Adipocyte (in vitro differentiated cells): ENCODE data around the gene MEIS1.

ENCODE experiments used
- DNase-seq: peaks from one replicate; pipeline ENCODE4 v3.0.0-alpha.2; 2015; ENCODE audit warnings: low read depth
- H3K27me3 ChIP-seq: replicated peaks from 2 replicates; pipeline ENCODE4 v1.7.0; 2013; ENCODE audit warnings: mild to moderate bottlenecking, low read length, moderate library complexity; ENCODE audit not compliant: control insufficient read depth, insufficient read depth
- H3K36me3 ChIP-seq: 2 replicates; pipeline ENCODE4 v1.7.0; 2013; ENCODE audit warnings: low read length, mild to moderate bottlenecking, moderate library complexity; ENCODE audit not compliant: control insufficient read depth, insufficient read depth, severe bottlenecking
- H3K4me1 ChIP-seq: 2 replicates; pipeline ENCODE4 v1.7.0; 2013; ENCODE audit warnings: mild to moderate bottlenecking, low read length, moderate library complexity; ENCODE audit not compliant: control insufficient read depth, insufficient read depth
- H3K4me3 ChIP-seq: 2 replicates; pipeline ENCODE4 v1.7.0; 2013; ENCODE audit warnings: mild to moderate bottlenecking, low read length, moderate library complexity
- H3K9ac ChIP-seq: 2 replicates; pipeline ENCODE4 v1.7.0; 2013; ENCODE audit warnings: mild to moderate bottlenecking, low read length, moderate library complexity
- H3K9me3 ChIP-seq: 2 replicates; pipeline ENCODE4 v1.7.0; 2013; ENCODE audit warnings: mild to moderate bottlenecking, low read length, moderate library complexity; ENCODE audit not compliant: control insufficient read depth

The MEIS1 gene

DNA sequence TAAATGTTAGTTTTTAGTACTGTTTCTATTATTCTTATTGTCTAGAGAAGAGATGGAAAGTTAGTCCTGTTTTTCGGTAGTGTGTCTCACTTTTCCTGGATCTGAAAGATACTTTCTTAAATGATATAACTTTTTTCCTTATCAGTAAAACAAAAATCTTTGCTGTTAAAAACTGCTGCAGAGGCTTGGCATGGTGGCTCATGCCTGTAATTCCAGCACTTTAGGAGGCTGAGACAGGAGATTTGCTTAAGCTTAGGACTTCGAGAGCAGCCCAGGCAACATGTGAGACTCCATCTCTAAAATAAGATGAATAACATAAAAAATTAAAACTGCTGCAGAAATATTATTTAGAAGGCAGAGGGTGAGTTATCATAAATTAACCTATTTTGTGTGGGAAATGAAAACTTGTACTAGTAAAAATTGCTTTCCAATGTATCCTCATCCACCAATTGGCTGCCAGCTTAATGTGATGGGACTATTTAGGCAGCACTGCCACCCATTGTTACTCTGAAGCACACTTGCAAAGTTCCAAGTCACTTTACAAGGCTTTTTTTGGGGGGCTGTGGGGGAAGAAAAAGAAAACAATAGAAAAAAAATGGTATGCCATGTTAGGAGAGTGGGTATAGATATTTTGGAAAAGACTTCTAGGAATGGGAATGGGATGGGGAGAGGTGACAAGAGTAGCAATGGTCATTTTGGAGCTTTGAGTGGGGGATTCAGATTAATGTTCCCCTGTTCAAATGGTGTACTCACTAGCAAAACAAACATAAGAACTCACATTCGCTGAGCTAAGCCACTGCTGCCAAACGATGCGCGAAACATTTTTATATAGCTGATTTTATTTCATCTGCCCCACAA, 62.7 kb downstream of the MEIS1 start:
- Histone ChIP-seq H3K4me3 (no peak overlapping the region), H3K27me3 (no peaks in the 10 kb centered on the region), H3K4me1 (peaks cover 32% of the 10 kb centered on the region), H3K9me3 (no peaks in the 10 kb centered on the region), H3K36me3 (no peaks in the 10 kb centered on the region), H3K9ac (peak overlapping the region; percentile 71)
- no peak for DNase-seq

DNA sequence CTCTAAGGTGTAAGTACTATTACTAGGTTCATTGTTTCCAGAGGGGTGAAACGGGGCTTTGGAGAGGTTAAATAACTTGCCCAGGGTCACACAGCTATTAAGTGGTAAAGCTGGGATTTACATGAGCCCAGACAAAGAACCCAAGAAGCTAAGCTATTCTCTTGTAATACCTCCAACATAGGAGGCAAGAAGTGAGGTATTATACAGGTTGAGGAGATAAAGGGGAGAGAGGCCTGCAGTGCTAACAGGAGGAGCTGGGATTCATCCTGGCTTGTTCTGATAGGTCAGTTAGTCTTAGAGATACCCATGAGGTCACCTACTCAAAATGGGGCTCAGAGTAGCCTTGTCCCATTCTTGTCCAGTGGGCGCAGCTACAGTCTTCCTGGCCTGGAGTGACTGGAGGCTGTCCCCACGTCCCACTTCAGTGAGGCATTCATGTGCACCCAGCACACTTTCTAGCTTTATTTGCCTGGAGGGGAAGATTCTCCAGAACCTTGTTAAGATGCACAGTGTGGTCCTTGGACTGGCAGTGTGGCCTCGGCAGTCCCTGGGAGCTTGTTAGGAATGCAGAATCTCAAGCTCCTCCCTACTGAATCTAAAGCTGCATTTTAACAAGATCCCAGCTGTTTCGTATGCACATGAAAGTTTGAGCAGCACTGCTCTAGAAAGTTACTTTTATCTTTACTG, 63.5 kb downstream of the MEIS1 start:
- DNase-seq: no peak
- Histone ChIP-seq H3K9ac (no peak overlapping the region), H3K4me3 (no peak overlapping the region), H3K27me3 (no peaks in the 10 kb centered on the region), H3K4me1 (peaks cover 32% of the 10 kb centered on the region), H3K36me3 (no peaks in the 10 kb centered on the region), H3K9me3 (no peaks in the 10 kb centered on the region)

DNA sequence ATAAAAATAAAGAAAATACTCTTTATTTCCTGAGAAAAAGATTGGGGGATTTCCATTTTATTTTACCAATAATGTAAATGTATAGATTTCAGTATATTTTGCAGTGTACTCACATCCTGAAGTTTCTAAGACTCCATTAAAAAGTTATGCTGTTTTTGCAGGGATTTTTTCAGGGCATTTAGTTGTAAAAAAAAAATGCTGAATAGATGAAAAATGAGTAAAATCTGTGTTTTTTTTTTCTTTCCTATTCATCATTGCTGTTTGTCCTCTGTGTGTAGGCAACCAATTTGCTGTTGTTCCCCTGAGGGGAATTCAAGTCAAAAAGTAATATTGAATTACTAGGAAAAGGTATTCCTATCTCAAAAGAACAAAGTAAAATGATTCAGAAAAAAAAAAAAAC, 66.3 kb downstream of the MEIS1 start:
- H3K4me3 ChIP-seq: no peak overlapping the region
- no peaks in the 10 kb centered on the region for H3K36me3 ChIP-seq
- no peaks in the 10 kb centered on the region for H3K9me3 ChIP-seq
- DNase-seq: no peak
- no peak overlapping the region for H3K9ac ChIP-seq
- H3K4me1 ChIP-seq: peaks cover 13% of the 10 kb centered on the region
- H3K27me3 ChIP-seq: no peaks in the 10 kb centered on the region

DNA sequence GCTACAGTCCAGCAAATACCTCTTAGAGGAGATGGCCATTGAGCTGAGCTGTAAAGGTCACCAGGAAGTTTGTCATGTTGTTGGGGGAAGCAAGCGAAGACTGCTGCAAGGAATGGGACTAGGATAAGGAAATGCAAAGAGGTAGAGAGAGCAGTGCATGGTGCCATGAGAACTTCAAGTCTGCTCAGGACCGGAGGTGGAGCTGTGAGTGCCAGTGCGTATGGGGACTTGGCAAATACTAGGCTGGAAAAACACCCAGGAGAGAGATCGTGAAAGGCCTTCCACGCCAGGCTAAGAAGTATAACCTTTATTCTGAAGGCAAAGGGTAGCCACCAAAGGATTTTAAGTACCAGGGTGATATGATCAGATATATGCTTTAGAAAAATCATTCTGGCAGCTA, 71.3 kb downstream of the MEIS1 start:
- H3K4me1 ChIP-seq: peaks cover 11% of the 10 kb centered on the region
- no peaks in the 10 kb centered on the region for H3K27me3 ChIP-seq
- no peak overlapping the region for H3K9ac ChIP-seq
- no peaks in the 10 kb centered on the region for H3K36me3 ChIP-seq
- DNase-seq: no peak
- no peaks in the 10 kb centered on the region for H3K9me3 ChIP-seq
- no peak overlapping the region for H3K4me3 ChIP-seq

DNA sequence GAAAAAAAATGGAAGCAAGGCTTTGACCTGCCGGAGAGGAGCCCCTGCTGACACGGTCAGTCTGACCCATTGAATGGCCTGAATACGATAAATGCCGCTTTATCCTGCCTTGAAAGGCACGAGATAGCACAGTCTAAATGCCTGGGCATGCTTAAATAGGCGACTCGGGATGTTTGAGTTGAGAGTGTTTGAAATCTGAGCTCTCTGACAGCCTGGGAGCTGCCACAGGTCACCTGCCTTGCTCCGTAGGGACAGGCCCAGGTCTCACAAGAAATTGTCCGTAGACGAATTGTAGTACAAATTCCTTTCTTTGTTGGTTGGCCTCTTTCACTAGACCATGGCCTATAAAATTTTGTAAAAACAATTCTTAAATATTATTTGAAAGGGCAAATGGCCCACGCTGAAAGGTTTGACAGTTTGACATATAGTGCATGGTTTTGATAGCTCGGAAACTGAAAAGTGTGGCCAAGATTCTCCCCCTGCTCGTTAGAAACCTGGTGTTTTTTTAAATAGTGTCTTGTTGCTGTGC, 72.8 kb downstream of the MEIS1 start:
- Histone ChIP-seq H3K9me3 (no peaks in the 10 kb centered on the region), H3K36me3 (no peaks in the 10 kb centered on the region), H3K4me1 (peaks cover 16% of the 10 kb centered on the region), H3K4me3 (no peak overlapping the region), H3K27me3 (no peaks in the 10 kb centered on the region), H3K9ac (no peak overlapping the region)
- DNase-seq: no peak

DNA sequence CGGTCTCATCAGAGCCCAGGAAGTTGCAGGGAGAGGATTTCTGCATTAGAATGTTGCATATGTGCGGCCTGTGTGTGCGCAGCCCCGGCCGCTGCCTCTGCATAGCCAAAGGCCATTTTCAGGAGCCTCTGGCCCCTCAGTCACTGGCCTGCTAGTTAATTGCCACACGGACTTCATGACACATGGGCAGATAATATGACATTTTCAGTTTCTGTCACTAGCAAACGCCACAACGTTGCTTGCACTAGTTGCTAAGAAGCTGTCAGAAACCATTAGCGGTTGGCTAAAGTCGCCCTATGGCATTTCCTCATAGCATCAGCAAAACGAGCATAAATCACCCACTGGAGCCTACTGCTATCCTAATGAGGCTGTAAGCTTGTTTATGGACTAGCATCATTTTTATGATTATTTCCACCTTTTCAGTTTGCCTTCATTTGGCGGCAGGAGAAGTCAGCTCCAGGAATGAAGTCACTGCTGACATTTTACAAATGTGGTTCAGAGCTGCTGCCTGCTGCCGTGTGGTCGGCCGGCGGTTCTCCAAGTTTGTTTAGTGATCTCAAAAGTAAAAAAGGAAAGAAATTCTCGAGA, 73.7 kb downstream of the MEIS1 start:
- Histone ChIP-seq H3K4me3 (no peak overlapping the region), H3K27me3 (no peaks in the 10 kb centered on the region), H3K9ac (no peak overlapping the region), H3K4me1 (peaks cover 18% of the 10 kb centered on the region), H3K36me3 (no peaks in the 10 kb centered on the region), H3K9me3 (no peaks in the 10 kb centered on the region)
- DNase-seq: peak; percentile 27

DNA sequence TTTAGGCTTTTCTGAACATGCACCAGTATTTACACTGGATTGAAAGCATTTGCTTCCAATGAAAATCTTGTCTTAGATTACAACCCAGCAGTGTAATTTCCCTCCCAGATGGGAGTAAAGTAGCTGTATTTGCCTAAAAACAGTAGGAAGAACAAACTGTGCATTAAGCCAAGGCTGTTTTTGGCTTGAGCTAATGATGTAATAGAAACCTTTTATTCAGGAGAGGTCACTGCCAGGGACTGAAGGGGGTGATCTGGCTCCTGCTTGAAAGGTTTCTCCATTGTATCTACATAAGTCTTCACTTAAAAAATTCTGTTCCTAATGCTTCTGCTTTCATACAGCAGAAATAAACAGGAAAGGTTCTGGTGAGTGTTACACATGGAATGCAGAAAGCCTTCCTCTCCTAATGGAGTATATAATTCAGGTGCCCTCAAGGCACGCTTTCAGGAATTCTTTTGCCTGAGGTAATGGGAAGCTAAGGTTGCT, 74.4 kb downstream of the MEIS1 start:
- Histone ChIP-seq H3K9ac (no peak overlapping the region), H3K4me1 (peaks cover 18% of the 10 kb centered on the region), H3K27me3 (no peaks in the 10 kb centered on the region), H3K36me3 (no peaks in the 10 kb centered on the region), H3K9me3 (no peaks in the 10 kb centered on the region), H3K4me3 (no peak overlapping the region)
- DNase-seq: peak; percentile 20

DNA sequence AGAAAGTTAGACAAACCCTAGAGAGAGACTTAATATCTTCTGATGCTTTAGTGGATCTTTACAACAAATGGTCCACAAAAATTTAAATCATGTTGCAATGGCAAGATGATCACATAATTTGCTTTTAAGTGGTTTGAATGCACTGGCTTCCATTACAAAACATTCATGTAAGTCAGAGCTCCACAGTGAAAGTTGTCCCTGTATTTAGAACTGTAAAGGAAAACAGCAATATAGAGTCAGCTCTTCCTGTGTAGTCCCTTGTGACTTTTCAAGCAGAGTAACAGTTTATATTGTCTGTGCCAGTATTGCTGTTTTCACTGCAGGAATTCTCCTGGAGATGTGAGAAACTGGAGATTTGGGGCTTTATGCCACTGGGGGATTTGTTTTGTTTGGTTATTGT, 77.7 kb downstream of the MEIS1 start:
- peaks cover 18% of the 10 kb centered on the region for H3K4me1 ChIP-seq
- H3K4me3 ChIP-seq: no peak overlapping the region
- no peak overlapping the region for H3K9ac ChIP-seq
- no peaks in the 10 kb centered on the region for H3K27me3 ChIP-seq
- DNase-seq: peak; percentile 3
- no peaks in the 10 kb centered on the region for H3K9me3 ChIP-seq
- no peaks in the 10 kb centered on the region for H3K36me3 ChIP-seq

DNA sequence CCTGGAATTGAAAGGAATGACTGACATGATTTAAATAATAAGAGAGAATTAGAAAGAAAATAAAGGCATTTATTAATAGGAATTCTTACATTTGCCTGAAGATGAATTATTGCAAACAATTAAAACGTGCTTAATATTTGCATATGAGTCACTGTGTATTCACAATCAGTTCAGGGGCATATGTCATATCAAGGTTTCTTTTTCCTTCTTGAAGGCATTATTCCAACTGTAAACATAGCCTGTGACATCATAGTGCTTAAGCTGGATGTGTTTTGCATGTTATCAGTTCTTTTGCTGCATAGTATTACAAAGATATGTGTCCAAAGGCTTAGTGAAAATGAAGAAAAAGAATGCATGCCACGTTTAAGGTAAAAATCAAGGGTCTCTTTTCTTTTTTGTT, 80.8 kb downstream of the MEIS1 start:
- H3K9ac ChIP-seq: no peak overlapping the region
- no peak overlapping the region for H3K4me3 ChIP-seq
- peaks cover 7% of the 10 kb centered on the region for H3K4me1 ChIP-seq
- no peaks in the 10 kb centered on the region for H3K27me3 ChIP-seq
- DNase-seq: no peak
- no peaks in the 10 kb centered on the region for H3K36me3 ChIP-seq
- H3K9me3 ChIP-seq: no peaks in the 10 kb centered on the region

DNA sequence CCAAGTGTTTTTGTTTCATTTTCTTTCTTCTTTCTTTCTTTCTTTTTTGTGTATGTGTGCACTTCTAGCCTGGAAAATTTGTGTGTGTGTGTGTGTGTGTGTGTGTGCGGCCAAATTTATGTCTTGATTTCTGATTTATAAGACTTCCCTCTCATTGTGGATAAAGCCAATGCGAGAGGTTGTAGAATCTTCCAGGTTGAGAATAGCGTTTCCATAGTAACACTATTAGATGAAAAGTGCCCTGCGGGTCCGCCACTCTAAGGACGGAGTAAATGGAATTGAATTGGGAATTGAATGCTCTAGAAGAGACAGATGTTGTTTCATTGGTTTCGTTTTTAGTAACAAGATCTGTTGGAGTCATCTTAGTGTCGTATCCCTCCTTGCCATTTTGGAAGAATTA, 81.6 kb downstream of the MEIS1 start:
- peaks cover 7% of the 10 kb centered on the region for H3K4me1 ChIP-seq
- H3K36me3 ChIP-seq: peaks cover under 1% of the 10 kb centered on the region
- no peak for DNase-seq
- no peaks in the 10 kb centered on the region for H3K9me3 ChIP-seq
- no peak overlapping the region for H3K4me3 ChIP-seq
- no peaks in the 10 kb centered on the region for H3K27me3 ChIP-seq
- no peak overlapping the region for H3K9ac ChIP-seq

DNA sequence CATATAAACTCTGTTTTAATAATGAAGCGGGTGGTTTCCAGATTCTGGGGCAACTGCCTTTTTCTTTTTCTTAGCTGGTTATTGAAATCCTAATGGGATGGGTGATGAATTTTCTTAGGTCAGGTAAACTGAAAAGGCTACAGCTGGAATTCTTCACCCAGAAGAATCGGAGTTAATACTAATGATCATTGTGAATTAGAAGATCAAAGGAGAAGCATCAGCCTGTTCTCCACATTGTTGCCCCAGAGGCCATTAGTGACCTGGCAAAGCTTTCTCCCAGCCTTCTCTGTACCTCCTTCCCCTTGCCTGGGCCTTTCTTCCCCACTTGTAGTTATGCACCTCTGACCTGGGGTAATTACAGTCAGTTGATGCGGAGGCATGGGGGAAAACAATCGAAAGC, 82.8 kb downstream of the MEIS1 start:
- Histone ChIP-seq H3K4me3 (no peak overlapping the region), H3K9ac (no peak overlapping the region), H3K9me3 (no peaks in the 10 kb centered on the region), H3K4me1 (peaks cover 1% of the 10 kb centered on the region), H3K27me3 (no peaks in the 10 kb centered on the region), H3K36me3 (peaks cover 4% of the 10 kb centered on the region)
- no peak for DNase-seq
